Smooth muscle cell of the brain vasculature (primary cell): ENCODE data around the gene CXCR6.

Experiments
- DNase-seq: peaks from one replicate; pipeline ENCODE4 v3.0.0-alpha.2; 2012; ENCODE audit warnings: low read depth, low spot score

The CXCR6 gene

DNA sequence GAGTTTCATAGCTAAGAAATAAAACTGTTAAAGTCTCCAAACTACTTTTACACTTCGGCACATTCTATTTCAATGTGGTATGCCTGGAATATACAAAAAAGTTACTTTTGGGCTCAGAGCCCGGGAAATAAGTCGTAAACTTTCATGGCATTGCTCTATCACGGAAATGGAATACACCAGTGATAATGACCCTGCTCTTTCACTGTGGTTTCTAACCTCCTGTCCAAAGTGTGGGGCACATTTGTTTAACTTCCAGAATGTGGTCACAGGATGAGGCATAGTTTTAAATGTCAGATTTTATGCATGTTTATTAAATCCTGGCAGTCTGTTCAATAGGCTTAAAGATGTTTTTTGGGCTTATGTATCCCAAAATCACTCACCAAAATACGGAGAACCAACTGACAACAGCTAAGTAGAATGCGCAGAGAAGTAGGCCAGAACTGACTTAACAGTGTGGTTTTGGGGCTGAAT lies 5.1 kb downstream of the CXCR6 start:
- DNase-seq = no peak

DNA sequence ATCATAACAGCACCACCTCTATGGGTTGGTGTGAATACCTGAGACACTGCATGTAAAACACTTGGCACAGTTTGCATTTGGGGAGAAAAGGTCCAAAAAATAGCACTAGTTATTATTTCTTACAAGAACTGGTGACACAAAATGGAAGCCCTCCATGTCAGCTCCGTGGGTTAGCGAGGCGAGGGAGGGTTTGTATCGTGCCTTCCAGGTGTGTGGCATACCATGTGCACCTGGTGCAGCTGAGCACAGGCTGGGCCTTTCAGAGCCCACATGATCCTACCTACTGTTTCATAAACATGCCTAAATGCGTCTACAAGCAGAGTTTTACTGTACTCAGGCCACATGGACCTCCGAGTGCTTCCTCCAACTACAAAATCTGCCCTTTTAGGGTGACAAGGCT lies 5.6 kb downstream of the CXCR6 start:
- no peak for DNase-seq

DNA sequence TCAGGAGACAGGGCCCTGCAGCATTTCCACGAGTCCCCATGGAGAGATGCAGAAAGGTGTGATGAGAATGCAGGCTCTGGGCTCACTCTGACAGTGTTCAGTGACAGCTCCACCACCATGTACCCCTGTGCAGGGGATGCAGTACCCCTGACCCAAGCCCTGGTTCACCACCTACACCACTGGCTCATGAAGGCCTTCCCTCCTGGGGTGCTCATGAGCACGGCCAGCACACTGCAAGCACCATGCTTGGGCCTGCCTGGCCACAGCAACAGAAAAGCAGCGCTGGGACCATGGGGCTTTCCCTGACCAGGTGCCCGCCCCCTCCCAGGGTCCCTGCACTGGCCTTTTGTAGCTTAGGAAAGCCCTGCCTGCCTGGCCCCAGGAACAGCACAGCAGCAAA lies 6.2 kb downstream of the CXCR6 start:
- DNase-seq = no peak

DNA sequence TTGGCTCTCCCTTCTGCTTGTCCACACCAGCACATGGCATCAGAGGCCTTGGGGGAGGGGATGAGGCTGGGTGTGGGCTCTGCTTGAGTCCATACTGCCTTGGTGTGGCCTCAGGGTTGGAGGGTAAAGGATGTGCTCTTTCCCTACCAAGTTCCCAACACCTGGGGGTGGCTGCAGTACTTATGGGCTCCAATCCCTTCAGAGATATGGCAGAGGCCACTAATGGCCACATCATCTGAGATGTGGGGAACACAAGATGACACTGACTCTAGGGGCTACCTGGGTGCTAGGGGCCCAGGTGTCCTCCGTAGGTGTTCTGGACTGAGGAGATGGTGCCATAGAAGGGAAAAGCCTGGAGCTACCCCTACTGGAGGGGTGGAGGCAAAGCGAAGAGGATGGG lies 6.9 kb downstream of the CXCR6 start:
- DNase-seq = no peak

DNA sequence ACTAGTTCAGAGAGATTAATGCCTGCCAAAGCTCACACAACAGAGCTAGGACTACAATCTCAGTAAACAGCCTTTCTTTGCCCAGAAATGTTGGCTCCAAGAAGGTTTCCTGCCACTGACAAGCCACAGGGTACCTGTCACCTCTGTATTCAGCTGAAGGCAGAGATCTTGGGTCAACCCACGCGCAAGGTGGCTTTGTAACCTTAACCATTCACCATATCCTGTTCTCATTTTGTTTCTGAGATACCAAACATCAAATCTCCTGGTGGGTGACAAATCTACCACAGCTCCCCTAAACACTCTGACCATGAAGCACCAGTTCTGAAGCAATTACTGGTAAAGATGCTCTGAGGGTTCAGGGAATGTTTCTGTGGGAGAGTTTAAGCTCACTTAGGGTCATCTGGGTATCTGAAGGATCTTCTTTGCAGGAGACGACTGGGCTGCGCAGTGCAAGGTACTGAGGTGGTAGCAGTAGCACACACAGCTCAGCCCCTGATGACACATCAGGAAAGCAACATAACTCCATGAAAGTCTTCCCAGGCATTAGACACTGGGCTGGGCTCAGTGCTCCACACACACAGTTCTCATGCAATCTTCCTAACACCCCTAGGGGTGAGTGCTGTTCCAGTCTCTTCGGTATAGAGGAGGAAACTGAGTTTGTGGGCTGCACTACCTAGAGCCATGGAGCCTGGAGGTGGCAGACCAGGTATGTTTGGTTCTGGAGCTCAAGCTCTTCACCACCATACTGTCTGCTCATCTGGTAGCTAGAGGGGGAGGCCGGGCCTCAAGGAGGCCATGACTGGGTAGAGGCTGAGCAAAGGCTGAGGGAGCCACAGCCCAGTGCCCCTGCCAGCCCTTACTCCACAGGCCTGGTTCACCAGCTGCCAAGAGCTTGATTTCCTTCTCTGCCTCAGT lies 7.7 kb downstream of the CXCR6 start:
- DNase-seq = no peak

DNA sequence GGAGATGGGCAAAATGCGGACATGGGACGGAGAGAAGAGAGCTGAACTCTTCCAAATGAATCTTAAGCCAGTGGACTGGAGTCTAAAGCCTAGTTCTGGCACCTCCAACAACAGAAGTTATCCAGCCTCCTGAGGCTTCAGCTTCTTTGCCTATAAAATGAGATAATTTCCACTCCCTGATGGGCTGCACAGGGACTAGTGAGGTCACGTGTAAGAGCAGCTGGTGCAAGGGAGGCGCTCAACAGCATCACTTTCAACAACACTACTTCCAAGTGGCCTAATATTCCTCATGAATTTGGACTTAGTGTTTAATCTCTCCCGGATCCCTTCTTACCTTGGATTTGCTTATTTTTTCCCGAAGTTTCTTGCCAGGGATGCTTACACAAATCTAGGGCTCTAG lies 8.7 kb downstream of the CXCR6 start:
- no peak for DNase-seq

DNA sequence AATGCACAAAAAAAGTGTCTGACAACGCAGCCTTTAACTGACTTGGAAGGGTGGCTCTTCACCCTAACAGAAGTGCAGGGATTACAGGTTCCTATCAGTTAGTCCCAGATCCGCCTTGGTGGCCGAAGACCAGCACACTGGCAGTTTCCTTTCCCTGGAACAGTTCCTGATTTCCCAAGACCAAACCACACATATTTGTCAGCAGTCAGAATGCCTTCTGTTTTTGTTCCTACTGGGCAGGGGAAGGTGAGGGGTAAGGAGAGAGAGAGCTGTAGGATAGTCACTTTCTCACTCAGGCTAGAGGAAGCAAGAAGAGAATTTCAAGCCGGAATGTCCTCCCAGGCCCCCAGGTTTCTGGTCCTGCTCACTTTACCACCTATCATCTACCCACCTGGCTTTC lies 9.2 kb downstream of the CXCR6 start:
- no peak for DNase-seq

DNA sequence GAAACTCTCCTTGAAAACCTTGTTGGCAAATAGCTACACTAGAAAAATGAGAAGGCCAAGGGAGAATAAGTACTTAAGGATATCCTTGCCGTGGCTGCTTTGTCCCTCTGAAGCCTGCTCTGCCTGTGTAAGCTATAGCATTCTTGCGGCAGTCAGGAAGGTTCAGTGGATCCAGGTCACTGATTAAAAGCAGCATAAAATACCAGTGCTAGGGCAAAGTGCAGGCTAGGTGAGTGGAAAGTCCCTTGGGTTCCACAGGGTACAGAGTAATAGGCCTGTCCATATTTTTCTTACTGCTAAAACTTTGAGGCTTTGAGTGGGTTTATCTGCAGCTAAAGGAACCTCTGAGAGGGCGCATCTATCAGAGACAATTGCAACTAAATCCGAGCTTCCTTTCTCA lies 10.3 kb downstream of the CXCR6 start:
- no peak for DNase-seq

DNA sequence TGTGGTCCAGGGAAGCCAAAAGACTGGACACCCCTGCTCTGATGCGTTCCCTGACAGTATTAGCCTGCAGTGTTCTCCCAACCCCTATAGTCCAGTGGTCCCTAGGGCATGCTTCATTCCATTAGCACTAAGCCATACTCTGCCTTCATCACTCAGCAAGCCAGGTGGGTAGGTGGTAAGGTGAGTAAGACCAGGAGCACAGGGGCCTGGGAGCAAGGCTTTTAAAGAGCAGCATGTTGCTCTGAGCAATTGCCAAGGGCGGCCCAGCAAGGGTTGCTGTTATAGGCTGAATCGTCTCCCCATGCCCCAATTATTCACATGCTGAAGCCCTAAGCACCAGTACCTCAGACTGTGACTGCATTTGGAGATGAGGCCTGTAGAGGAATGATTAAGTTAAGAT lies 11.0 kb downstream of the CXCR6 start:
- DNase-seq = no peak

DNA sequence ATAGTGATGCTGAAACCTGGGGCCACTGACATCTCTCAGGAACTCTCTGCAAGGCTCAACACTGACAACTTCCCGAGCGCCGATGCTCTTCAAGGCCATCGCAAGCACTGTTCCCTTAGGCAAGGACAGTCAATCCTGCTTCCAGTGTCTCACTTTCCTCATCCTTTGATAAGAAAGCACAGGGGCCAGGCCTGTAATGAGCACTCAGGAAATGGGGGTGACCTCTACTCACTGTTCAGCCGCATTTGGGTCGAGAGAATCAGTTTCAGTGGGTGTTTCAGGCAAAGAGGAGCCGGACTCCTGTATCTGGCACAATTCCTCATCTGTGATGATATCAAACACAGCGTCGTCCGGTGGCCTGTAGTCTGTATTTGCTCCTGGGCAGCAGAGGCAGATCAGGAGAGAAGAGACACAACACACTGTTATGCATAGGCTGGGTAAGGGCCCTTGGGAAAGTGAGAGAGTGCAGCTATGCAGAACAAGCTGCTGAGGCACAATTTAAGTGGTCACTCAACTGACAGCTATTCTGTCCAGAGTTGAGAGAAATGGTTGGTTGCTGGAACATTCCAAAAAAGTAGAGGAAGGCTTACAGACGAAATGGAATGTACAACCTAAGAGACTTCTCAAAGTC lies 11.9 kb downstream of the CXCR6 start:
- DNase-seq = no peak

DNA sequence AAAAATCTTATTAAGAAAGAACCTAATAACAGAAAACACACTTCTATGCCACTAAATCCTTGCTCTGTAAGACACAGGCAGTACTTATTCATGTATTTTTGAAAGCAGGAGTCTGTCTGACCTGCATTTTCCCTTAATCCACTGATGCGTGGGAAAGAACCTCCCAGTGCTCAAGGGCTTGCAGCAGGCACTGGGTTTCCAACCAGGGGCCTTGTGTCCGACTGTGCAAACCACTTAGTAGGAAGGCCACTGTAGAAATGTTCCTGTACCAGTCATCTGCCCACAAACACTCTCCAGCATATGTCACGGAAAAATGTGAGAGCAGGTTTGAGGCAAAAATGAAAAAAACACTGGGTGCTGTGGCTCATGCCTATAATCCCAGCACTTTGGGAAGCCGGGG lies 12.4 kb downstream of the CXCR6 start:
- DNase-seq = no peak

DNA sequence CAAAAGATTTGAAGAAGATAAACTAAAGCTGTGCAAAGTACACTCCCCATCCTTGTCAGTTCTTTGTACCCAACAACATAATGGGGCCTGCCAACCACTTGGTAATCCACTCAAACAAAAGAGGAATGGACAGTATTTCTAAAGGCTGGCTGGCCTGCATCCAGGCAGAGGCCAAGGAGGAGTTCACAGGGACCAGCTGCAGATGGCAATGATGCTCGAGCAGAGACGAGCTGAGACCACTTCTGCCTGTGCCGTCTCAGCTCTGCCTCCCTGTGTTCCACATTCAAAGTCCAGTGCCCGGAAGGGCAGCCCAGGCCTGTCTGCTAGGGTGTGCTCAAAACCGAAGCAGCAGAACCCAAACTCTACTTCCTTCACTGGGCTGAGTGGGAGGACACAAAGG lies 14.3 kb downstream of the CXCR6 start:
- no peak for DNase-seq

DNA sequence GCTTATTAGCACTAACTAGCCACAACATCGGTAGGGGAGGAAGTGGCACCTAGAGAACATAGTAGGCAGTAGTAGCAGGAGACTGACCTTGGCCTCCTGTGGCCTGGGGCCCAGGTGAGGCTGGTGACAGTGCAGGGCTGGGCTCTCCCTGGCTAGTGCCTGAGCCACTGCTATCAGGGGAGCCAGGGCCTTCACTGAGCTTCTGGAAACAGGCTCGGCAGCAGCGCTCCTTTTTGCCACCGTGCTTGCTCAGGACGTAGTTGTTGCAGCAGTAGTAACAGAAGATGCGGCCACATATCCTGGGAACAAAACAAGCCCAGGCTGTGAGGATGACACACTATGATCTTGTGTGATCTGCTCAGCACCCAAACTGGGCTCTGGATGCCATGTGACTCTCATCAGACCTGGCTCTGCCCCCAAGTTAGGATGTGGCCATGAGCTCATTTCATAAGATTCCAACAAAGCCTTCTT lies 15.1 kb downstream of the CXCR6 start:
- DNase-seq = no peak

DNA sequence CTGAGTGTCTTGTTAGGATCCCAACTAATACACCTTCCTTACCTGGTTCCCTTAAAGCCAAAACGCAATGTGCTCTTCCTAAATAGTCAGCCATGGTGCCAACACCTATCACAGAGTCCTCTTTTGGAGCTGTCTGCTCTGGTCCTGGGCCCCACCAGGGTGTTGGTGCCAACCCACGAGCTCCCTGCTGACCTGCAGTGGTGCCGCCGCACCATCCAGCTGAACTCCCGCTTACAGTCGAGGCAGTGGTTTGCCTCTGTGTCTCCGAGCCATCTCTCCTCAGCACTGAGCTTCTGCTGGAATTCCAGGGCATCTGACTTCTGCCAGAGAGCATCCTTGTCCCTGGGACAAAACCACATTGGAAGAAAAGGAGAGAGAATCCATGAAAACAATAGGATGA lies 15.9 kb downstream of the CXCR6 start:
- no peak for DNase-seq

DNA sequence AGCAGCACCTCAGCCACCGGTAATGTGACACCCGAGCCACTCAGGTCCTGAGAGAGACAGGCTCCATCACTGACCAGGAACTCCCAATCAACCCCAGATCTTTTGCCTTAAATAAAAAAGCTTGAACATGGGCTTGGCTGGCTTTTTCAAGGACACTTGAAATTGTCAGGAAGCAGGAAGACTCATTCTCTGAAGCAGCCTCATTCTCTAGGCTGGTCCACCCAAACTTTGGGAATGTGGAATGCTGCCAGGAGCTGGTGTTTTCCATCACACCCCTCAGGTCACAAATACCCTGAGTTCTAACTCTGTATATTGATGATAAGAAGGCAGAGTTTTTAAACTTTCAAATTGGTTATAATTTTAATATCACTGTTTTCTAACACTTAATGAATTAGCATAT lies 17.0 kb downstream of the CXCR6 start:
- no peak for DNase-seq

DNA sequence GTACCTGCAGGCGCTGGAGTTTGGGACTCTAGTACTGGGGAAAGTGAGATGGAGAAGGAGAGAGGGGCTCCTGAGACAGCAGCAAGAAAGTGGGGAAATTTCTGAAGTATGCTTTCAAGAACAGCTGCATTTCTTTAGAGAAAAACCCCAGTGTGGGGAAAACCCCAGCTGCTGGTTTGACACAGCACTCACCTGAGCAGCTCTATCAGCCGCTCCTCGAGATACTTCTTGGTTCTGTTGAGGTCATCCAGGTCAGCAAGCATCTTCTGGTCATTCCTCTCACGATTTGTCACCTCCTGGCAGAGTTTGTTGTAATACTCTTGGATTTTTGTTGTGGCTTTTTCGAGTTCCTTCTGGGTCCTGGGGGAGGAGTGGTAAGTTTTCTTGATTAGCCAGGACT lies 18.8 kb downstream of the CXCR6 start:
- no peak for DNase-seq

DNA sequence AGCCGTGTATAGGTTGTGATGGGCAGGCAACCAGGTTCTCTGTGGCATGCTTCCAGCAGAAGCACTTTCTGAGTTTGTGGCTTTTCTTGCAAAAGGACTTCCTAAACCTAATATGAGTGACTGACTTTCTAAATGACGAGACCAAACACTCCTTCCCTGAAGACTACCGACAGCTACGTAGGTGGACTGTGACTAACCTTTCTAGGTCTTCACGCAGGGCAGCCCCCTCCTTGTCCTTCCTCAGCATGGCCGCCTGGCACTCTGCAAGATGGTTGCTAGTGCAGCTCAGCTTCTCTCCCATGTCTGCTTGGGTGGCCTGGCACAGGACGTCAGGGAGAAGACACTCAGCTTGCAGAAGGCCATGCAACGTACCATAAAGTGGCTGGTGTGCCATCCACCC lies 20.9 kb downstream of the CXCR6 start:
- DNase-seq = no peak

DNA sequence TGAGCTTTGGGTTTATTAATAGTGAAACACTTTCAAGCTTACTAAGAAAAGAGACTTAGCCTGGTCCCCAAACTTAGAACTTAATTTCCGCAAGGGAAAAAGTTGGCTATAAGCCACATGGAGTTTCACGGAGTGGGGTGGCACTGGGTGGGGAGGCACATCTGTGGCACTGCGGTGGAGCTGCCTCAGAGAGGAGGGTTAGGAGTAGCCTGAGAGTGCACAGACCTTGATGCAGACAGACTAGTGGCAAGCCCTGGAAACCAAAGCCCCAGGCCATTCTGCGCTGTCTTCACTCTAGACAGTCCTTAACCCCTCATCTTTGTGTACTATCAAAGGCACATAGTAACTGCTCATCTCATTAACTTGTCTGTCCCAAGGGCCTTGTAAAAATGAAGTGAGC lies 22.0 kb downstream of the CXCR6 start:
- DNase-seq = no peak

DNA sequence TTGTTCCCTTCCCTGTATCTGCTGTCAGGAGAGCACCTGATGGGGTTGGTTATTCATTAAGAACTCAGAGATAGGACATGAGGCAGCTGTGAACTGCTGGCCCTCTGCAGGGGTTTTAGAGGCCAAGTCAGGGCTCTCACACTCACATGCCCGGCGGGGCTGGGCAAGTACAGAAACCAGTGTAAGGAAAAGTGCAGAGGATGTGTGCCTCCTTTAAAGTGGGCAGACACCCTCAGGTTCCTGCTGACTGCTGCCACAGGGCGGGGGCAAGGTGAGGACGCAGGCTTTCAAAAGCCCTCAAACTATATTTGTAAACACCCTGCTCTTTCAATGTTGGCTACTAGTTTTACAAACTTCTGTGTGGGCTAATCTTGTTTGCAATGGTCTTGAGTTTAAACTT lies 22.4 kb downstream of the CXCR6 start:
- DNase-seq = no peak

DNA sequence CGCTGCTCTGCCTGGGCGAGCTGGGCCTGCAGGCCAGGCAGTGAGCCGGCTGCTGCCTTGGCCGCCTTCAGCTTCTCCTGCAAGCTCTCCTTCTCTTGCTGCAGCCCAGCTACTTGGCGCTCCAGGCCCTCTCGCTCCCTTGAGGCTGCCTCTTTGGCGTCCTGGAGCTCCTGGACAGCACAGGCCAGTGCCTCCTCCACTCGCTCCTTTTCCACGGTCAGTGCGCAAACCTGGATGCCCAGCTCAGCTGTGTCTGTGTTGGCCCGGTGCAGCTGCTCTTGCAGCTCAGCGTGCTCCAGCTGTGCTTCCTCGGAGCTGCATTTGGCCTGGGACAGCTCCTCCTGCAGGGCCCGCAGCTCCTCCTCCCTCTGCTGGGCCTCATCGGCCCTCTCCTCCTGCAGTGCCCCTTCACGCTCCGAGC lies 23.1 kb downstream of the CXCR6 start:
- DNase-seq = no peak

DNA sequence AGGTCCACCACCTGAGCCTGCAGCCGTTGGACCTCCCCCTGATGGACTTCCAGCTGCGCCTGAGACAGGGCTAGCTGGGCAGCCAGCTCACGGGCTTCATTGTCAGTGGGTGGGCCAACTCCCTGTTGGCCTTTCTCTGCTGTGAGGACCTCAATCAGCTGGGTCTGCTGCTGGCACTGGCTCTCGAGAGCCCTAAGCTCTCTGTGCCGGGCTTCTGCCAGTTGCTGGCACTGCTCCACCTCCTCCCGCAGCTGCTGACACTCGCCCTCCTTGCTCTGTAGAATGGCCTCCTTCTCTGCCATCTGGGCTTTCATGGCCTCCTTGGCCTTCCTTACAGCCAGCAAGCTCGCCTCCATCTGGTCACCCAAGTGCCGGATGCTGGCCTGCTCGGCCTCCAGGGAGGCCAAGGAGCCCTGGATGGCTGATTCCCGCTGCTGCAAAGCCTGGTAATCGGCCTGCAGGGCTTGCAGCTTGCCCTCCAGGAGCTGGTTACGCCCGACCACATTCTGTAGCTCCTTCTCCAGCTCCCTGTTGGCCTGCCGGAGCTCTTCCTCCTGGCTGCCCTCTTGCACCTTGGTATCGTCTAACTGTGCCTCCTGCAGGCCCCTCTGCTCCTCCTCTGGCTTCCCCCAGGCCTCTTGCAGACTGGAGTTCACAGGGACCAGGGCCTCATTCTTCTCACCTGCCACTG lies 23.8 kb downstream of the CXCR6 start:
- DNase-seq = no peak

DNA sequence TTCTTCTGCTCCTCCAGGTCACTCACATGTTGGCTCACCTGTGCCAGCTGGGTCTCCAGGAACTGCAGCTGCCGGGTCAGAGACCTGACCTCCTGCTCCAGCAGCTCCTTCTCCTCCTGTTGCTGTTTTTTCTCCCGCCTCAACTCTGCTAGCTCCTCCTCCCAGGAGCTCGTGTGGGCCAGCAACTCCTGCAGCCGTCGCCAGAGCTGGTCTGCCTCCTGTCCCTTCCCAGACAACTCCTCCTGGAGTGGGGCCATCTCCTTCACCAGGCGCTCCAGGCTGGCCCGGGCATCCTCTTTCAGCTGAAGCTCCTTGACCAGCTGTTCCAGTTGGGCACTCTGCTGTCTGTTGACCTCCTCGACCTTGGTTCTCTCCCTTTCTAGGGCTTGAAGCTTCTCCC lies 24.5 kb downstream of the CXCR6 start:
- no peak for DNase-seq

DNA sequence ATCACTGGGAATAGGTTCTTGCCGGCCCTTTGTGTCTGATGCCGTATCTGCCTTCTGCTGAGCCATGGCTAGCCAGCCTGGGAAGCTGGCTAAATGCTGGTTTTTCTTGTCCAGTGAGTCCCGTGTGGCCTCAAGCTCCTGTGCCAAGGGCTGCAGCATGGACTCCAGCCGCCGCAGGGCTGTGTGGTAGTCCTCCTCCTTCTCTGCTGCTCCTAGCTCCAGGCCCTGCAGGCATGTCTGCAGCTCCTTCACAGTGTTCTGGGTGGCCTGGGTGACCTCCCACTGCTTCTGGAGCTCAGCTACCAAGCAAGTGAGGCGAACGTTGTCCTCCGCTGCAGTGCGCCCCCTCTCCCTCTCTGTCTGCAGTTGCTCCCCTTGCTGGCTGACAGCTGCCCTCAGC lies 24.9 kb downstream of the CXCR6 start:
- no peak for DNase-seq
